Measurements from ENCODE around the gene DMGDH.

Gene DMGDH

GRCh38 chr5:79069488-79070349, at the start of gene DMGDH, which contains the start of gene BHMT2:
Gene DMGDH (minus strand): TSS chr5:79069674. CDS start chr5:79069620, 54 bp downstream.
Gene BHMT2 (plus strand): TSS chr5:79069767. CDS start chr5:79069783, 16 bp downstream.
- DNase-seq, result no peak

- no peak for DNase-seq
These were observed 43.2 kb upstream of the DMGDH start for GRCh38 chr5:79112703-79113058.

- no peak for DNase-seq
These were observed 42.7 kb upstream of the DMGDH start for GRCh38 chr5:79111960-79112702.

- DNase-seq, result no peak
These were observed 42.0 kb upstream of the DMGDH start, which contains the start of gene BHMT for GRCh38 chr5:79111387-79111959. Gene BHMT (plus strand): TSS chr5:79111809. CDS start chr5:79111886, 77 bp downstream.

GRCh38 chr5:79109527-79110492, 40.3 kb upstream of the DMGDH start:
- no peak for DNase-seq

GRCh38 chr5:79108792-79109191, 39.3 kb upstream of the DMGDH start:
- no peak for DNase-seq

GRCh38 chr5:79108086-79108485, 38.6 kb upstream of the DMGDH start:
- no peak for DNase-seq

- no peak for DNase-seq
These were observed 37.7 kb upstream of the DMGDH start for GRCh38 chr5:79107020-79107796.

GRCh38 chr5:79105868-79106267, 36.4 kb upstream of the DMGDH start:
- no peak for DNase-seq

- peak in 1 of 2 experiments; percentile 70 for DNase-seq
These were observed 24.3 kb upstream of the DMGDH start for GRCh38 chr5:79093762-79094161.

- DNase-seq, result no peak
These were observed 21.6 kb upstream of the DMGDH start for GRCh38 chr5:79091064-79091463.

- DNase-seq, result no peak
These were observed 19.0 kb upstream of the DMGDH start for GRCh38 chr5:79088507-79088906.

GRCh38 chr5:79086116-79086515, 16.6 kb upstream of the DMGDH start:
- DNase-seq, result no peak

- DNase-seq, result no peak
These were observed 12.3 kb upstream of the DMGDH start for GRCh38 chr5:79081779-79082178.

GRCh38 chr5:79080804-79081203, 11.3 kb upstream of the DMGDH start:
- no peak for DNase-seq

- DNase-seq, result no peak
These were observed 8.3 kb upstream of the DMGDH start for GRCh38 chr5:79077680-79078365.

GRCh38 chr5:79076819-79077218, 7.3 kb upstream of the DMGDH start:
- no peak for DNase-seq

GRCh38 chr5:79075646-79076426, 6.4 kb upstream of the DMGDH start:
- DNase-seq, result peak; percentile 33 to 79

GRCh38 chr5:79074641-79075040, 5.2 kb upstream of the DMGDH start:
- DNase-seq, result no peak

GRCh38 chr5:79070350-79070667, 835 bp upstream of the DMGDH start:
- DNase-seq, result no peak
